Stimulated activated CD4-positive, alpha-beta T cell treated with anti-CD3 and anti-CD28 coated beads, Interleukin-4, amount 100 ng/mL, for 1 hour (primary cell): ENCODE results near the gene ANKRD35.
"Not testable (repeated sequence)": the region's sequence is repeated elsewhere in the genome, so short reads cannot be mapped to it uniquely, and the experiment has no call there.

ENCODE experiments used
- DNase-seq: peaks from one replicate; pipeline ENCODE4 v3.0.0-alpha.2; 2020

The ANKRD35 gene

DNA sequence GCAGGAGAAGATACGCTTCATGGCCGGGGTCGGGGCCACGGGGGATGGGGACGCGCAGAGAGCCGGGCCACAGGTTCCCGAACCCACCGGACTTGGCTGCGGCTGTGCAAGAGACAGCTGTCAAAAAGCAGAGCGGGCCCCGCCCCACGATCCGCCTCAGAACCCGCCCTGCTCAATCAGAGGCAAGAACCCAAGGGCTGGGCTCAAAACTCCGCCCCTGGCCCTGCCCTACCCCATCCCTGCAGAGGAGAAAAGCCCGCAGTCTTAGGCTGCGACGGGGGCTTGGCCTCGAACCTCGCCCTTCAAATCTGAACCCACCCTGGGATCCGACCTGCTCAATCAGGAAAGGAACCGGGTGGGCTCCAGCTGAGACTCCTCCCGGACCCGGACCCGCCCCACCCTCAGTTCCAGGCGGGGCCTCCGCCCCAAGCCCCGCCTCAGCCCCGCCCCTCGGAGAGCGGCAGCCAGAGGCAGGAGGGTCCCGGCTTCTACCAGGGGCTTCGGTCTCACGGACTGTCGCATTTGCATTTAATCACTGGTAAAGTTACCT, at the start of gene ANKRD35:
TSS of gene ANKRD35 (minus strand) at position 129 of the 550 bp plus-strand sequence. CDS start at position 21, 108 bp downstream.
- peak; percentile 90 for DNase-seq

DNA sequence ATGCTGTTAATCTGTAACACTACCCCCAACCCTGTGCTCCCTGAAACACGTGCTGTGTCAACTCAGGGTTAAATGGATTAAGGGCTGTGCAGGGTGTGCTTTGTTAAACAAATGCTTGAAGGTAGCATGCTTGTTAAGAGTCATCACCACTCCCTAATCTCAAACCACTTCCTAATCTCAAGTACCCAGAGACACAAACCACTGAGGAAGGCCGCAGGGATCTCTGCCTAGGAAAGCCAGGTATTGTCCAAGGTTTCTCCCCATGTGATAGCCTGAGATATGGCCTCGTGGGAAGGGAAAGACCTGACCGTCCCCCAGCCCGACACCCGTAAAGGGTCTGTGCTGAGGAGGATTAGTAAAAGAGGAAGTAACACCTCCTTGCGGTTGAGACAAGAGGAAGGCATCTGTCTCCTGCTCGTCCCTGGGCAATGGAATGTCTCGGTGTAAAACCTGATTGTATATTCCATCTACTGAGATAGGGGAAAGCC, 46.9 kb upstream of the ANKRD35 start:
- not testable (repeated sequence) for DNase-seq

DNA sequence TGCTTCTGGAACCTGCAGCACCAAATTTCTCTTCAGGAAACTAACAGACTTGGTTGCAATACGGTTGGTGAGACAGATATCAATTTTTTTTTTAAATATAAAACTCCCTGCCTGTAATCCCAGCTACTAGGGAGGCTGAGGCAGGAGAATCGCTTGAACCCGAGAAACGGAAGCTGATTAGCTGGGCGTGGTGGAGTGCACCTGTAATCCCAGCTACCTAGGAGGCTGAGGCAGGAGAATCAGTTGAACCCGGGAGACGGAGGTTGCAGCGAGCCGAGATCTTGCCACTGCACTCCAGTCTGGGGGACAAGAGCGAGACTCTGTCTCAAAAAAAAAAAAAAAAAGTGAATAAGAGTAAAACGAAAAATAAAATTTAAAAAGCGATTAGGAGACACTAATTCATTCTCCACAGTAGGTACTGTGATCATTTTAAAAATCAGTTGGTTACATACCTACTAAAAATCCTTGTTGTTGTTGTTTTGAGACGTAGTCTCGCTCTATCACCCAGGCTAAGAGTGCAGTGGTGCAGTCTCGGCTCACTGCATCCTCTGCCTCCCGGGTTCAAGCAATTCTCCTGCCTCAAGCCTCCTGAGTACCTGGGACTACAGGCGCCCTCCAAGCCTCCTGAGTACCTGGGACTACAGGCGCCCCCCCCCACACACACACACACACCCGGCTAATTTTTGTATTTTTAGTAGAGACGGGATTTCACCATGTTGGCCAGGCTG, 42.4 kb upstream of the ANKRD35 start:
- DNase-seq: no peak

DNA sequence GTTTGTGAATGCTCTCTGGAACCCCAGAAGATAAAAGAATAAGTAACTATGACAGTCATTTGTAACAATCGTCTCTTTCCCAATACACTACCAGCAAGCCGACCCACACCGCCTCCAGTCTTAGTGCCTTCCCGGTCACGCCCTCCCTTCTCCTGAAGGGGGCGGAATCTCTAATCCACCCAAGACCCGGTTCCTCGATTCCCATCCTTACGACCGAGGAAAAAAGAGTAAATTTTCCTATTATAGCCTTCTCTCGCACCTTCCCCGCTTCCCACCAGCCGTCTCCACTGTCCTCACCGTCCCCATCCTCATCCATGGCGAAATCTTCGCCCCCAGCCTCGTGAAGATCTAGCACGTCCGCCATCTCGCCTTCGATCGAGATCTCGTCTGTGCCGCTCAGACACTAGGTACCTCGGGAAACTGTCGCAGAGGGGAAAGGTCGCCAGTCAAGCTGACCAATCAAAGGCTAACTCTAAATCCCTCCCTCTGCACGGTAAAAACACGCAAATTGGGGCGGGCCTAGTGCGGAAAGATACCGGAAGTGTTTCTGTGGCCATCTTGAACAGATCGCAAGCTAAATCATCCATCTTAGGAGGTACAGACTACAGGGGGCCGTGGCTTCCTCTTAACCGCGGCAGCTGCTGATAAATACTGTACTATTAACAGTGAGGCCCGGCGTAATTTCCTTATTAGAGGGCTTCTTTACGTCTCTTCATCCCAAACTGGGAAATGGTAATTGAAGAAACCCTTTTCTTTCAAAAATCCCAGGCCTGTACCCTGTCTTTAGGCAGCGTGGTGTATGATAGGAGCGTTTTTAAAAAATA, 41.6 kb upstream of the ANKRD35 start, which contains the start of gene RBM8A:
TSS of gene RBM8A (minus strand) at position 422 of the 824 bp plus-strand sequence. CDS start at position 364, 58 bp downstream.
- peak; percentile 85 for DNase-seq

- DNase-seq: peak; percentile 53
Observed at GRCh38 chr1:145926686-145927062, 41.0 kb upstream of the ANKRD35 start.

DNA sequence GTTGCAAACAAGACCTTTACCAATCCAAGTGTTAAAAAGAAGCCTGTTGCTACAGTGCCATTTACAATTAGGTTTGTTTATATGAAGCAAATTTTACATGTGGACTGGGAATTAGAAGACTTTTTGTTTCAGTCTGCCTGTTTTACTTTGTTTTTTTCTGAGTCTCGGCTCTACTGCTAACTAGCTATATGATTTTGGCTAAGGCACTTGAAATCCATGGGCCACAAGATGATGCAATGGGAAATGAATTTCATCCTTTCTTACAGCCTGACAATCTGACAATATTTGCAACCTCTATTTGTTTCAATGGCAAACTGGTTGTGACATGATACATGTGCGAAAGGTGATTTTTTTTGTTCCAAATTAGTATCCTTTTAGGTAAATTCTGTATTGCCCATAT, 36.6 kb upstream of the ANKRD35 start:
- DNase-seq: no peak

DNA sequence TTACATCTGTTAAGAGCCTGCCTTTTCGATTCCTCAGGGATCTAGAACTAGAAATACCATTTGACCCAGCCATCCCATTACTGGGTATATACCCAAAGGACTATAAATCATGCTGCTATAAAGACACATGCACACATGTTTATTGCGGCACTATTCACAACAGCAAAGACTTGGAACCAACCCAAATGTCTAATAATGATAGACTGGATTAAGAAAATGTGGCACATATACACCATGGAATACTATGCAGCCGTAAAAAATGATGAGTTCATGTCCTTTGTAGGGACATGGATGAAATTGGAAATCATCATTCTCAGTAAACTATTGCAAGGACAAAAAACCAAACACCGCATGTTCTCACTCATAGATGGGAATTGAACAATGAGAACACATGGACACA, 34.6 kb upstream of the ANKRD35 start:
- not testable (repeated sequence) for DNase-seq

- no peak for DNase-seq
Observed at GRCh38 chr1:145918992-145919939, 33.6 kb upstream of the ANKRD35 start.

DNA sequence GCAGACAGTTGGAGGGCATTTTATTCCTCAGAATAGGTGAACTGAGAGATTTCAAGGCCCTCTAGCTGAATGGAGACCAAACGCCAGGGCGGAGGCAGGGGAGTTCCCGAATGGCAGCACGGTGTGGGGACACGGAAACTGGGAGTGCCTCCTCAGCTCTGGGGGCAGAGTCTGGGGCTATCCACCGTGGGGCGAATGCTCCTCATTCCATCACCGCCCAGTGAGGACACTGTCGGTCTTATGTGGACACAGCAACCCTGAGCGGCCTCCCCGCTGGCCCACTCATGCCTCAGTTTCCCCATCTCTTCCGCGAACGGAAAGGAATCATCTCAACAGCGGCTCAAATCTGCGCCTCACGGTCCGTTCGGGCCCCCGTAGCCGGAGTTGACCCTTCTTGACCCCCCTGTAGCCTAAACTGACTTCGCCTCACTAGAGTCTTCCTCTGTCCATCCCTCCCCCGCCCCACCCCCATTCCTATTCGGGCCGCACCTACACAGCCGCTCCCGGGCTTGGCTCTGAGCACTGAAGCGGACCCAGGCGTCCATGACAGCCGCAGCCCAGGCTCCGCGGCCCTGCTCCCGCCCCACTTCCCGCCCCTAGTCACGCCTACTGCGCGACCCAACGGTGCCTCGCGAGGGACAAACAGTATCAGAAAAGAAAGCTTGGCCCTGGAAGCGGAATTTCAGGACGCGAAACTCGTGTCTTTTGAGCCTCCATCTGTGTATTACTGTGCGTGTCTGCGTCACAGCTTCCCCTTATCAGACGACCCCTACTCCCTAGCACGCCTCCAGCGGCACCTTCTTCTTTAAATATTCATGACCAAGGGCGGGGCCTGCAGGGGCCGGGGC, 32.7 kb upstream of the ANKRD35 start, which contains the start of gene PEX11B:
TSS of gene PEX11B (minus strand) at position 574 of the 848 bp plus-strand sequence. CDS start at position 545, 29 bp downstream.
- peak; percentile 93 for DNase-seq

DNA sequence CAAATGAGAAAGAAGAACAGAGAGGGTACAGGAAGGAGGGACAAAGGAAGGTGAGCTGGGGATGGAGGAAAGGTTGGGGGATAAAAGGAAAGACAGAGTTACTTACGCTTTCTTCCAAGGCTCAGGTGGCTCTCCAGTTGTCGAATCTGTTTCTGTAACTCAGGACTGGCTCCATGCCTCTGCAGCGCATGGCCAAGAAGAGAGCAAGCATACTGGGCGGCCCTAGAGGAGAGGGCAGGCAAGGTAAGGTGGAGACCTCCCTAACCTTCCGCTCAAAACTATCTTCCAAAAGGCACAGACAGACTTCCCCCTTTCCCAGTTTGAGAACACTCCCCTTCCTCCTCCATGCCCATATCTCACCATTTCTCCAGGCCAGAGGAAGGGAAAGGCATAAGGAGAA, 31.9 kb upstream of the ANKRD35 start:
- no peak for DNase-seq

- no peak for DNase-seq
Observed at GRCh38 chr1:145916745-145917144, 31.1 kb upstream of the ANKRD35 start.

- no peak for DNase-seq
Observed at GRCh38 chr1:145912128-145912641, 26.5 kb upstream of the ANKRD35 start.

DNA sequence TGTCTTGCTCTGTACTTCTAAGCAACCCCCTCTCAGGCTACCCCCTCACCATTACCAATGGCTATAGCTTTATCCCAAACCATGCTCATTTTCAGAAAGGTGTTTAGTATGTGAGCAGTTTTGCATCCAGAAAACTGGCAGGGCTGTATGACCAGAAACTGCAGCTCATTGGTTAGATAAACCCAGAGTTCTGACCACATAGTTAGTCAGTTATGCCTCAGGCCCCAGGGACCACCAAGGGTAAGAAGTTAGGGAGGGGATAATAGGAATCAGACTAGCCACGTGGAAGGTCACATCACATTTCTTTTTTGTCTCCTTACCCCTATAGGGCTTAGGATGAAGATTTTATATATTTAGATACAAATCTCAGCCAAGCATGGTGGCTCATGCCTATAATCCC, 23.0 kb upstream of the ANKRD35 start:
- DNase-seq: no peak

- DNase-seq: no peak
Observed at GRCh38 chr1:145906954-145907753, 21.5 kb upstream of the ANKRD35 start.

GRCh38 chr1:145901312-145902021, 15.8 kb upstream of the ANKRD35 start:
- no peak for DNase-seq

DNA sequence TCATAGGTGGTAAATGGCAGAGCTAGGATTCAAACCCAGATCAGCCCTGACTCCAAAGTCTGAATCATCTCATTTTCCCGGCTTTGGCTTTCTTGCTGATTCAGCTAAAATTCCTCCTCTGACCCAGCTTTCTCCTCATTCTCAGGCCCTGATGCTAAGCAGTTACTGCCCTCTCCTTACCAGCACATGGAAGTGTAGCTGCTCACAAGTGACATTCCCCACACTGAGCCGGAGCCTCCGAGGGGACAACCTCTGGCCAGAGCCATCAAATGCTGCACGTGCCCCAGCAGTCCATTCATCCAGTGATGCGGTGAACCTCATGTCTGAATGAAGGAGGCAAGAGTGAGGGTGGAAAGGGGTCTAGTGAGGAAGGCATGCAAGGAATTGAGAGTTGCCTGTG, 13.1 kb upstream of the ANKRD35 start:
- DNase-seq: no peak

DNA sequence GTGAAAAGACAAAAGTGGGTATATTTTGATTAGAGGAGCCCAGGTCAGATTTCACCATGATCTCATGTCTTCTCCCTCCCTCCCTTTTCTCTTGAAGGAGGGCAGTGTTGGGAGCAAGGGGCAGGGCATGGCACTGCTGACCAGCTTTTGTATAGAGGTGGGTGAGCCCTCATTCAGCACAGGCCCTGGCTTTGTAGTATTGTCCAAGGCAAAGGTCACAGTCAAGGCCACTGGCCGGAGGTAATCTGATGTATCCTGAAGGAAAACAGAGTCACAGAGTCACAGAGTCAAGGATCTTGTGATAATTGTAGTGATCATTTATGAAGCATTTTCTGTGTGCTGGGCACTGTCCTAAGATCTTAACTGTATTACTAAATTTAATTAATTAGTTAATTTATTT, 12.3 kb upstream of the ANKRD35 start:
- no peak for DNase-seq

DNA sequence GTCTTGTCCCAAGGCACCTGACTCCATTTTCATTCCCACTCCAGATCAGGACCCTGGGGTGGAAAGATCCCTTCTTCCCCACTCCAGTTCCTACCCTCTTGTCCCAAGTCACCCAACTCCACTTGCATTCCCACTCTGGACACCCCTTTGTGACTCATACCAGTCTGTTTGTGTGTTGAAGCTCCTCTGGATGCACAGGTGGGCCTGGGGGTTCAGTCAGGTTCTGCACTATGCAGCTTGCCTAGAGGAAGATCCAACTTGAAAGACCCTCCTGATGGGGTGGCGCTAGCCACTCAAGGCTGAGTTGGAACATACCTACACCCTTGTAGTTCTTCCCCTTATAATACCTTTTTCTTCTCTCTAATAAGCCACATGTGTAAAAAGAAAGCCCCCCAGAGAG, 9.8 kb upstream of the ANKRD35 start:
- no peak for DNase-seq

DNA sequence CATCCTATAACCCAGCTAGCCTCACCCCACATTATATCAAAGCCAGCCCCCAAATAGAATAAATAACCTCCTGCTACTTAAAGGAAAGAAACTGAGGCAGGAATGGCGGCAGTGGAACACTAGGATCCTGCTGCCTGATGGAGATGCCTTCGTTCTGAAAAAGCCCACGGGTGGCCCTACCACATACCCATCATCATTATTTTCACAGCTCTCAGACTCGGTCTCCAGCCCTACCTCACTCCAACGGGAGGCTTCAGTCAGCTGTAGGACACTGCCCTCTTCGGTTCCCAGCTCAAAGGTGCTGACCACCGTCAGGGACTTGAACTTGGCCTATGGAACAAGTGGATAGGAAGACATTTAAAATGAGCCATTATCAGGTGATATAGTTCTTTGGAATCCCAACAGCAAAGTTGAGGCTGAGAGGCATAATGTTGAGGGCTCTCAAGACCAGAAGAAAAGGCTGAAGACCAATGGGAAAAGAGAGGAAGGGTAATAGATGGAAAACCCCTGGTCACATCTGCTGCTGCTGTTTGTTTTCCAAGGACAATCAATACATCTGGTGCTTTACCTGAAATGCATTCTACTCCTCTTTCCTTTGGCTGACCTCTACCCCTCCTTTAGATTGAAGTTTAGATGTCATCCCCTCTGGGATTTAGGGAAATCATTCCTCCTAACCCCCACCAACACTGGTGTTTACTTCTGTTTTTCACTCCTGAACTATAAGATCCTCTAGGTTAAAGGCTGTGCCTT, 7.8 kb upstream of the ANKRD35 start:
- no peak for DNase-seq
